Naive thymus-derived CD4-positive, alpha-beta T cell (primary cell): ENCODE measurements around the gene PTGS2. TPM values are rescaled to one million over a fixed set of nuclear protein-coding genes. Genes with fewer than 3 reads are reported as not detected.
"Not testable (repeated sequence)": the region's sequence is repeated elsewhere in the genome, so short reads cannot be mapped to it uniquely, and the experiment has no call there.

Source experiments
- ATAC-seq: fragments of 150-1000 bp; cut with Tn5 transposase; 2 replicates; pipeline ENCODE4 v1.10.0; 2021; ENCODE audit warnings: mild to moderate bottlenecking, moderate library complexity
- CTCF ChIA-PET: fragments of 350-600 bp; sonication (Branson Sonifier 250); formaldehyde crosslinking; loops from one replicate; lab custom pipeline; 2021; ENCODE audit warnings: antibody characterized with exemption; lab: Charles Lee
- POLR2A ChIA-PET: fragments of 350-600 bp; sonication (Branson Sonifier 250); formaldehyde crosslinking; loops from one replicate; lab custom pipeline; 2021; ENCODE audit warnings: antibody characterized with exemption, inconsistent platforms; lab: Charles Lee
- DNase-seq, 9 donors: peaks; one replicate each; pipeline versions ENCODE4 v3.0.0 to v3.0.0-alpha.2; 2020 to 2022; ENCODE audit warnings: mixed read lengths in 1 of 9
- H3K27ac ChIP-seq: one replicate; pipeline ENCODE4 v1.7.0; 2013; ENCODE audit warnings: mild to moderate bottlenecking, low read depth, low read length, moderate library complexity
- H3K27me3 ChIP-seq, 2 donors: one replicate each; pipeline ENCODE4 v1.7.0; 2013; ENCODE audit warnings: low read length in 2 of 2, mild to moderate bottlenecking in 2 of 2, moderate library complexity in 2 of 2; ENCODE audit not compliant: control insufficient read depth in 2 of 2, insufficient read depth in 2 of 2
- H3K36me3 ChIP-seq, 3 experiments: 1 replicate in 2 of 3; 2 replicates in 1 of 3; pipeline ENCODE4 v1.7.0; 2013; ENCODE audit warnings: low read length in 3 of 3, mild to moderate bottlenecking in 3 of 3, moderate library complexity in 1 of 3; ENCODE audit not compliant: insufficient read depth in 3 of 3, control insufficient read depth in 2 of 3
- H3K4me1 ChIP-seq, 2 donors: one replicate each; pipeline ENCODE4 v1.7.0; 2013; ENCODE audit warnings: low read length in 2 of 2, mild to moderate bottlenecking in 2 of 2, moderate library complexity in 1 of 2; ENCODE audit not compliant: control insufficient read depth in 2 of 2, insufficient read depth in 2 of 2
- H3K4me3 ChIP-seq: 2 replicates; pipeline ENCODE4 v1.7.0; 2013; ENCODE audit warnings: mild to moderate bottlenecking, low read length
- H3K9me3 ChIP-seq, 3 experiments: 1 replicate in 2 of 3; 2 replicates in 1 of 3; pipeline ENCODE4 v1.7.0; 2013; ENCODE audit warnings: low read length in 3 of 3; ENCODE audit not compliant: control insufficient read depth in 2 of 3
- H3K27ac Mint-ChIP-seq, 9 donors: one replicate each; pipeline ENCODE4 v1.8.0; 2020 to 2022; ENCODE audit warnings: mixed read lengths in 9 of 9, mild to moderate bottlenecking in 8 of 9, moderate library complexity in 5 of 9, inconsistent platforms in 2 of 9
- H3K27me3 Mint-ChIP-seq, 5 donors: one replicate each; pipeline ENCODE4 v1.8.0; 2021 to 2022; ENCODE audit warnings: mixed read lengths in 5 of 5, mild to moderate bottlenecking in 1 of 5
- H3K36me3 Mint-ChIP-seq, 5 donors: one replicate each; pipeline ENCODE4 v1.8.0; 2020 to 2022; ENCODE audit warnings: mixed read lengths in 5 of 5, mild to moderate bottlenecking in 3 of 5, inconsistent platforms in 1 of 5
- H3K4me1 Mint-ChIP-seq, 7 donors: one replicate each; pipeline ENCODE4 v1.8.0; 2020 to 2022; ENCODE audit warnings: mixed read lengths in 7 of 7, mild to moderate bottlenecking in 3 of 7, inconsistent platforms in 1 of 7
- H3K4me3 Mint-ChIP-seq, 10 donors: one replicate each; pipeline ENCODE4 v1.8.0; 2020 to 2022; ENCODE audit warnings: mild to moderate bottlenecking in 10 of 10, mixed read lengths in 10 of 10, moderate library complexity in 6 of 10, inconsistent platforms in 2 of 10
- H3K9me3 Mint-ChIP-seq, 11 donors: one replicate each; pipeline ENCODE4 v1.8.0; 2020 to 2022; ENCODE audit warnings: mixed read lengths in 11 of 11, mild to moderate bottlenecking in 4 of 11, inconsistent platforms in 1 of 11, moderate library complexity in 1 of 11
- intact Hi-C, 2 donors: fragments of 100-400 bp; cut with micrococcal nuclease; formaldehyde crosslinking; loops; one replicate each; pipeline ENCODE4 v1.15.1; 2023
- polyA plus RNA-seq, 2 donors: library from polyadenylated mRNA; unstranded; fragments of 300-500 nt; fragmentation: Illumina TruSeq; gene quantifications; one replicate each; pipeline ENCODE4 v1.2.3, GENCODE V29; 2021
- total RNA-seq, 6 experiments: library from RNA in 5 of 6; stranded (reverse) in 5 of 6; gene quantifications; 1 replicate in 5 of 6; 2 replicates in 1 of 6; pipeline ENCODE4 v1.2.3 and lab custom pipeline; 2021 to 2026

The PTGS2 gene
- total and polyA plus RNA-seq, 7 experiments from 2014 or later, result 0.17 to 73.8 (median 21.8) TPM; not detected in 4

DNA sequence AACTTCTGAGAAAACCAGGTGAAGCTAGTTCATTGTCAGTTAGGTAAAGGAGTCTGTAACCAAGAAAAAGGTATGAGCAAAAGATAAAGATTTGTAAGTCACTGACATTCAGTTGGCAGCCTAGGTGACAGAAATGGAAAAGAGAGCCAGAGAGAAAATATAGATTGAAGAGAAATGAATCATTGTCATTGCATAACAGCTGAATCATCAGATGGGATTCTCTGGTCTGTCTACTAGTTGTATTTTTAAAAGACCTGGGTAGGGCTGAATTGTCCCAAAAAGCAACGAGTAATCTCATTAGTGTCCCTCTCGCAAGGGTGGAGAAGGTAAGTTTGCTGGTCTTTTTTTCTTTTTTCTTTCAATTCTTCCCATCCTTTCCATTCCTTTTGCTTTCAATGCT, 36.6 kb downstream of the PTGS2 start:
- H3K4me3 Mint-ChIP-seq, result no peak overlapping the region
- no peak overlapping the region for H3K27ac Mint-ChIP-seq
- Histone ChIP-seq H3K27me3 (no peaks in the 10 kb centered on the region), H3K4me1 (no peaks in the 10 kb centered on the region), H3K27ac (no peak overlapping the region), H3K9me3 (no peaks in the 10 kb centered on the region), H3K4me3 (no peak overlapping the region), H3K36me3 (no peaks in the 10 kb centered on the region)
- peak; percentile 49 for ATAC-seq
- no peaks in the 10 kb centered on the region for H3K36me3 Mint-ChIP-seq
- POLR2A ChIA-PET, result no interaction called here
- CTCF ChIA-PET, result no interaction called here
- no peak for DNase-seq
- intact Hi-C loops, result no loop called here
- H3K4me1 Mint-ChIP-seq, result peaks cover 0 to 2% (median 0%) of the 10 kb centered on the region in 7 donors
- peaks cover 0 to 5% (median 0%) of the 10 kb centered on the region in 5 donors for H3K27me3 Mint-ChIP-seq
- peaks cover 0 to 2% (median 0%) of the 10 kb centered on the region in 11 donors for H3K9me3 Mint-ChIP-seq

DNA sequence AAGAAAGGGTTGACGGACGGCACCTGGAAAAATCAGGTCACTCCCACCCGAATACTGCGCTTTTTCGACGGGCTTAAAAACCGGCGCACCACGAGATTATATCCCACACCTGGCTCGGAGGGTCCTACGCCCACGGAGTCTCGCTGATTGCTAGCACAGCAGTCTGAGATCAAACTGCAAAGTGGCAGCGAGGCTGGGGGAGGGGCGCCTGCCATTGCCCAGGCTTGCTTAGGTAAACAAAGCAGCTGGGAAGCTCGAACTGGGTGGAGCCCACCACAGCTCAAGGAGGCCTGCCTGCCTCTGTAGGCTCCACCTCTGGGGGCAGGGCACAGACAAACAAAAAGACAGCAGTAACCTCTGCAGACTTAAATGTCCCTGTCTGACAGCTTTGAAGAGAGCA, 42.7 kb downstream of the PTGS2 start:
- CTCF ChIA-PET, H3K36me3 ChIP-seq: not testable (repeated sequence)

DNA sequence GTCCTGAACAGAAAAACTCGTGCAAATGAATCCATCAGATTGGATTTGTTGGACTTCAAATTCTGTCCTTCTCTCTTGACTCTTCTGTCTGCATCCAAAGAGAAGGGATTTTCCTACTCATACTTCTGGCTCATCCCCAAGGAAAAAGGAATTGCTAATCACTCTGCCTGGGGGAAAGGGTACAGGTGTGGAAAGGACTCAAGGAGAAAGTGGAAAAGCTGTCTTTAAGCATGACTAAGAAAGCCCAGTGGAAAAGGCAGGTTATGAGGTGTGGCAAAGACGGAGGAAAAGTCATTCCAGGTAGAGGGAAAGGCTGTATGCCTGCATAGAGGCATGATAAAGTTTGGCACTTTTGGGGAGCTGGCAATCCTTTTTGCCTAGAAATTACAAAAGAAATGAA, 43.4 kb downstream of the PTGS2 start:
- no peaks in the 10 kb centered on the region for H3K9me3 ChIP-seq
- POLR2A ChIA-PET, result no interaction called here
- no peak overlapping the region for H3K27ac ChIP-seq
- H3K4me3 Mint-ChIP-seq, result no peak overlapping the region
- intact Hi-C loops, result no loop called here
- ATAC-seq (no peak), DNase-seq (no peak)
- peaks cover 6 to 15% (median 13%) of the 10 kb centered on the region in 5 donors for H3K27me3 Mint-ChIP-seq
- H3K4me3 ChIP-seq, result no peak overlapping the region
- CTCF ChIA-PET, result no interaction called here
- H3K27me3 ChIP-seq, result peaks cover 0 to 3% of the 10 kb centered on the region in 2 donors
- H3K36me3 ChIP-seq, result no peaks in the 10 kb centered on the region
- peaks cover 0 to 2% (median 0%) of the 10 kb centered on the region in 7 donors for H3K4me1 Mint-ChIP-seq
- H3K9me3 Mint-ChIP-seq, result peaks cover 0 to 2% (median 0%) of the 10 kb centered on the region in 11 donors
- no peak overlapping the region for H3K27ac Mint-ChIP-seq
- no peaks in the 10 kb centered on the region for H3K36me3 Mint-ChIP-seq
- H3K4me1 ChIP-seq, result no peaks in the 10 kb centered on the region

More for the DNA sequence above, 42.7 kb downstream of the PTGS2 start:
- DNase-seq, H3K9me3 Mint-ChIP-seq, H3K4me3 ChIP-seq, H3K4me1 ChIP-seq, H3K9me3 ChIP-seq, H3K27me3 ChIP-seq, ATAC-seq, POLR2A ChIA-PET, intact Hi-C loops, H3K4me1 Mint-ChIP-seq, H3K27ac Mint-ChIP-seq, H3K4me3 Mint-ChIP-seq, H3K27ac ChIP-seq, H3K36me3 Mint-ChIP-seq: not testable (repeated sequence)
- peaks cover 6 to 15% (median 13%) of the 10 kb centered on the region in 5 donors for H3K27me3 Mint-ChIP-seq

DNA sequence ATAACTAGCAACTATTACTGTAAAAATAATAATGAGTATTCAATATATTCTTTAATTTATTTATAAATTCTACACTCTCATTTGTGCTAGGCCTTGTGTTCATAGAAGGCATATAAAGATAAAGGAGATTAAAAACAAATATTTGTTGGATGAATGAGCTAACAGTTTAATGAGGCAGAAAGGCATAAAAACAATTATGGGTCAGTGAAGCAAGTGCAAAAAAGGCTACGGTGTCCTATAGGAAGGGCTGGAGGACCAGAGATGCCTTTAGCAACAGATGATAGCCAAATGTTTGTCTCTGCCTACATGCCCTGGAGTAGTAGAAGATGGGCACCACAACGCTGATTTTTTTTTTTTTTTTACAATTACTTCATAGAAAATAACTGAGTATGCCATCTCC, 45.7 kb downstream of the PTGS2 start:
- Histone ChIP-seq H3K36me3 (no peaks in the 10 kb centered on the region), H3K4me1 (no peaks in the 10 kb centered on the region), H3K27me3 (peaks cover 0 to 3% of the 10 kb centered on the region in 2 donors), H3K4me3 (no peak overlapping the region), H3K9me3 (no peaks in the 10 kb centered on the region), H3K27ac (no peak overlapping the region)
- ATAC-seq (no peak), DNase-seq (no peak)
- intact Hi-C loops, result no loop called here
- POLR2A ChIA-PET, result no interaction called here
- no peaks in the 10 kb centered on the region for H3K36me3 Mint-ChIP-seq
- H3K9me3 Mint-ChIP-seq, result no peaks in the 10 kb centered on the region
- CTCF ChIA-PET, result no interaction called here
- no peak overlapping the region for H3K4me3 Mint-ChIP-seq
- peaks cover 0 to 2% (median 0%) of the 10 kb centered on the region in 7 donors for H3K4me1 Mint-ChIP-seq
- peaks cover 6 to 16% (median 14%) of the 10 kb centered on the region in 5 donors for H3K27me3 Mint-ChIP-seq
- H3K27ac Mint-ChIP-seq, result no peak overlapping the region

DNA sequence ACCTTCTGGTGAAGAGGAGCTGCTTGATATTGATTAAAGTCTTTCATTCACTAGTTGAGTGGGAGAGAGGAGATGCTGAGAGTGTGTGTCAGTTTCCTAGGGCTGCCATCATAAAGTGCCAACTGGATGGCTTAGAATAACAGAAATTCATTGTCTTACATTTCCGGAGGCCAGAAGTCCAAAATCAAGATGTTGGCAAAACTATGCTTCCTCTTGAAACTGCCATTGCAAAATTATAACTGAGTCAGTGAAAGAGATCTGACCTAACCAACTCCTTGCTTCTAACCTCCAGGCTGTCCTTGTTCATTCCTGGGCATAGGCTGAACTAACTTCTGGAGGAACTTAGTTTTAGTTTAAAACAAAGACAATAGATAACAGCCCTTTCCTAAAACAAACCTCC, 47.1 kb downstream of the PTGS2 start:
- no peaks in the 10 kb centered on the region for H3K36me3 ChIP-seq
- ATAC-seq (no peak), DNase-seq (no peak)
- no peak overlapping the region for H3K4me3 Mint-ChIP-seq
- H3K4me1 Mint-ChIP-seq, result peaks cover 0 to 2% (median 0%) of the 10 kb centered on the region in 7 donors
- ChIA-PET CTCF (no interaction called here), POLR2A (no interaction called here)
- no peak overlapping the region for H3K27ac Mint-ChIP-seq
- no peaks in the 10 kb centered on the region for H3K36me3 Mint-ChIP-seq
- H3K27ac ChIP-seq, result no peak overlapping the region
- H3K9me3 Mint-ChIP-seq, result no peaks in the 10 kb centered on the region
- no peak overlapping the region for H3K4me3 ChIP-seq
- H3K4me1 ChIP-seq, result no peaks in the 10 kb centered on the region
- peaks cover 0 to 3% of the 10 kb centered on the region in 2 donors for H3K27me3 ChIP-seq
- H3K27me3 Mint-ChIP-seq, result peaks cover 6 to 28% (median 13%) of the 10 kb centered on the region in 5 donors
- H3K9me3 ChIP-seq, result no peaks in the 10 kb centered on the region
- intact Hi-C loops, result no loop called here

DNA sequence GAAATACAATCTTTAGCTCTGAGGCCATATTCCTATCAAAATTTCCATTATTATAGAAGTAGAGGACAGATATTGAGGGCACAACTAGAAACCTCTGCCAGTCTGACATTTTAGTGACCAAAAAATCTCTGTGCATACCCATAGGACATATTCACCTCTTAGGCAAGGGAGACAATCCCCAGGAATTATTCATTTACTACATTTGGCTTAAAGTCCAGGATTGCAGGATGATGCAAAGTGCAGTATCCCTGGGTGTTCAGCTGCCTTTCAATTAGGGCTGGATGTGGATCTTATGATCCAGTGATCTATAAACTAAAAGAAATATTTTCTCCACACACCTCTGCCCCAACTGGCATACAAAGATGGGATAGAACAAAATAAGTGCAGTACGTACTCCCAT, 50.9 kb downstream of the PTGS2 start:
- ATAC-seq, result no peak
- Histone ChIP-seq H3K27ac (no peak overlapping the region), H3K27me3 (no peaks in the 10 kb centered on the region), H3K36me3 (no peaks in the 10 kb centered on the region), H3K4me3 (no peak overlapping the region), H3K4me1 (no peaks in the 10 kb centered on the region), H3K9me3 (no peaks in the 10 kb centered on the region)
- no peak overlapping the region for H3K4me3 Mint-ChIP-seq
- no peaks in the 10 kb centered on the region for H3K9me3 Mint-ChIP-seq
- H3K4me1 Mint-ChIP-seq, result peaks cover 0 to 2% (median 0%) of the 10 kb centered on the region in 7 donors
- no peak overlapping the region for H3K27ac Mint-ChIP-seq
- intact Hi-C loops, result no loop called here
- CTCF ChIA-PET, result no interaction called here
- POLR2A ChIA-PET, result no interaction called here
- H3K27me3 Mint-ChIP-seq, result peaks cover 0 to 40% (median 4%) of the 10 kb centered on the region in 5 donors
- DNase-seq, result no peak
- H3K36me3 Mint-ChIP-seq, result no peaks in the 10 kb centered on the region

DNA sequence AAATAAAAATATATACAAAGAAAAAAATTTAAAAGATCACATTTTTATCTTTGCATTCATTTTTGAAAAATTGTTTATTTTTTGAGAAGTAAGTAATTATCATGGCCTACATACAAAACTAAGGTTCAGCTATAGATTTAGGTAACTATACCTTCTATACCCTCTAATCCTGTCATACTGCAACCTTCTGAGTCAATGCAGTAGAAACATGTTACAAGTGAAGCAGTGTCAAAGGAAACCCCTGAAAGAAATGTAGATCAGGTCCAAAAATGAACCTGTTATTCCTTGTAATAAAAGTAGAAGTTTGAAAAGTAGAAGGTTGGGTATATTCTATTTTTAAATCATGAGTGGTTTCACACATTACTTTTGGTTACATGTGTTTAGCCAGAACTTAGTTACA, 51.3 kb downstream of the PTGS2 start:
- no peaks in the 10 kb centered on the region for H3K27me3 ChIP-seq
- no peak overlapping the region for H3K4me3 ChIP-seq
- H3K4me1 ChIP-seq, result no peaks in the 10 kb centered on the region
- no peaks in the 10 kb centered on the region for H3K9me3 ChIP-seq
- Mint-ChIP-seq H3K4me3 (no peak overlapping the region), H3K36me3 (no peaks in the 10 kb centered on the region), H3K27me3 (peaks cover 0 to 39% (median 4%) of the 10 kb centered on the region in 5 donors), H3K4me1 (peaks cover 0 to 2% (median 0%) of the 10 kb centered on the region in 7 donors), H3K27ac (no peak overlapping the region), H3K9me3 (no peaks in the 10 kb centered on the region)
- POLR2A ChIA-PET, result no interaction called here
- CTCF ChIA-PET, result no interaction called here
- DNase-seq (no peak), ATAC-seq (no peak)
- H3K27ac ChIP-seq, result no peak overlapping the region
- intact Hi-C loops, result no loop called here
- no peaks in the 10 kb centered on the region for H3K36me3 ChIP-seq
